Progenitor cell of endocrine pancreas (in vitro differentiated cells): ENCODE data around the gene SLC10A6. TPM values are rescaled to one million over a fixed set of nuclear protein-coding genes. Genes with fewer than 3 reads are reported as not detected.

Experiments
- DNase-seq: peaks from one replicate; pipeline ENCODE4 v3.0.0; 2021; ENCODE audit warnings: low spot score; ENCODE audit not compliant: unreplicated experiment
- H3K27ac Mint-ChIP-seq: 2 replicates; pipeline ENCODE4 v1.8.0; 2021; ENCODE audit warnings: mild to moderate bottlenecking, moderate library complexity, mixed read lengths
- H3K27me3 Mint-ChIP-seq: 2 replicates; pipeline ENCODE4 v1.8.0; 2021; ENCODE audit warnings: mixed read lengths
- H3K36me3 Mint-ChIP-seq: 2 replicates; pipeline ENCODE4 v1.8.0; 2022; ENCODE audit warnings: mixed read lengths; ENCODE audit not compliant: insufficient read depth
- H3K4me1 Mint-ChIP-seq: 2 replicates; pipeline ENCODE4 v1.8.0; 2021; ENCODE audit warnings: low read depth, mixed read lengths
- H3K4me3 Mint-ChIP-seq: 2 replicates; pipeline ENCODE4 v1.8.0; 2021; ENCODE audit warnings: low read depth, mild to moderate bottlenecking, moderate library complexity, mixed read lengths
- H3K9me3 Mint-ChIP-seq: 2 replicates; pipeline ENCODE4 v1.8.0; 2021; ENCODE audit warnings: low read depth, mixed read lengths
- CTCF ChIP-seq: fragments of 200-600 bp; sonication (generic); IDR thresholded peaks from one replicate; pipeline ENCODE4 v1.5.0; 2021; ENCODE audit warnings: antibody characterized with exemption, mild to moderate bottlenecking; ENCODE audit not compliant: unreplicated experiment
- total RNA-seq: library from RNA; stranded (reverse); gene quantifications from 2 replicates; pipeline ENCODE4 v1.2.1, GENCODE V29; 2021

SLC10A6 gene
- total RNA-seq, 1 donor from 2014 or later, result not detected

- no peaks in the 10 kb centered on the region for H3K27me3 Mint-ChIP-seq
- DNase-seq, result no peak
- no peak overlapping the region for H3K4me3 Mint-ChIP-seq
- peaks cover 28% of the 10 kb centered on the region for H3K36me3 Mint-ChIP-seq
- peaks cover 8% of the 10 kb centered on the region for H3K9me3 Mint-ChIP-seq
- H3K27ac Mint-ChIP-seq, result peak overlapping the region; percentile 59
- H3K4me1 Mint-ChIP-seq, result peaks cover 18% of the 10 kb centered on the region
- peak; percentile 24 for TF ChIP-seq CTCF
Measured at GRCh38 chr4:86818841-86819240, 30.3 kb downstream of the SLC10A6 start.

- Mint-ChIP-seq H3K27ac (peak overlapping the region; percentile 74), H3K4me1 (peaks cover 18% of the 10 kb centered on the region), H3K27me3 (no peaks in the 10 kb centered on the region), H3K36me3 (peaks cover 32% of the 10 kb centered on the region), H3K4me3 (no peak overlapping the region), H3K9me3 (peaks cover 8% of the 10 kb centered on the region)
- DNase-seq, result no peak
- no peak for TF ChIP-seq CTCF
Measured at GRCh38 chr4:86818211-86818610, 31.0 kb downstream of the SLC10A6 start.

- Mint-ChIP-seq H3K36me3 (peaks cover 39% of the 10 kb centered on the region), H3K27ac (no peak overlapping the region), H3K4me3 (no peak overlapping the region), H3K27me3 (no peaks in the 10 kb centered on the region), H3K4me1 (peaks cover 18% of the 10 kb centered on the region), H3K9me3 (peaks cover 8% of the 10 kb centered on the region)
- no peak for DNase-seq
- TF ChIP-seq CTCF, result no peak
Measured at GRCh38 chr4:86816501-86817273, 32.5 kb downstream of the SLC10A6 start.

- Mint-ChIP-seq H3K27ac (no peak overlapping the region), H3K36me3 (peaks cover 44% of the 10 kb centered on the region), H3K4me3 (no peak overlapping the region), H3K4me1 (peaks cover 18% of the 10 kb centered on the region), H3K9me3 (peaks cover 8% of the 10 kb centered on the region), H3K27me3 (no peaks in the 10 kb centered on the region)
- no peak for DNase-seq
- TF ChIP-seq CTCF, result no peak
Measured at GRCh38 chr4:86815653-86816052, 33.5 kb downstream of the SLC10A6 start.

- DNase-seq, result no peak
- Mint-ChIP-seq H3K36me3 (peaks cover 45% of the 10 kb centered on the region), H3K4me1 (no peaks in the 10 kb centered on the region), H3K9me3 (peaks cover 4% of the 10 kb centered on the region), H3K4me3 (no peak overlapping the region), H3K27ac (no peak overlapping the region), H3K27me3 (no peaks in the 10 kb centered on the region)
- TF ChIP-seq CTCF, result no peak
Measured at GRCh38 chr4:86810847-86811246, 38.3 kb downstream of the SLC10A6 start.
